ENCODE measurements around the gene CADM1. TPM values are rescaled to one million over a fixed set of nuclear protein-coding genes. Genes with fewer than 3 reads are reported as not detected.

The CADM1 gene
- total and polyA plus RNA-seq, 2 experiments from 2014 or later, result 48.4 to 54.3 TPM

DNA sequence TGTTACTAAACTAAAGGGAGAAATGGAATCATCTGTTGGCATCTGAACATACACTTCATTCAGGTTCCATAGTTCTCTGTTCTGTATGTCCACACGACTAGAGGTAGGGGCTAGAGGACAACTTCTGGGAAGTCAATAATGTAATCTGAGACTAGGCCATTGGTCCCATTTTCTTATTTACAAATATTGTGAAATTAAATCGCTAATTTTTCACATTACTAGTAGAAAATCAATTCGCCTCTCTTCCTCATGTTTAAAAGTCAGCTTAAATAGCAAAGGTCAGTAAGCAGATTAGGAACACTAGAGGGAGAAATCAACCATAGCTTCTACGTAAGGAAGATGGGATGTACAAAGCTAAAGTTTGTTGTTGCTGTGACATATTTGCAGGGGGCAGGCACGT lies 59.7 kb downstream of the CADM1 start:
- no peak for DNase-seq (ENCODE audit: low spot score)
- Histone ChIP-seq H3K4me1 (ENCODE audit: insufficient read depth) (no peaks in the 10 kb centered on the region), H3K27me3 (no peaks in the 10 kb centered on the region), H3K9me2 (replicated peaks; ENCODE audit: insufficient read depth) (no peaks in the 10 kb centered on the region), H3K36me3 (replicated peaks; ENCODE audit: insufficient read depth, low read depth) (no peaks in the 10 kb centered on the region), H3K79me2 (no peaks in the 10 kb centered on the region), H3K4me3 (no peak overlapping the region), H2AFZ (no peak overlapping the region), H3K27ac (no peak overlapping the region), H4K20me1 (ENCODE audit: insufficient read depth, poor library complexity, severe bottlenecking) (no peaks in the 10 kb centered on the region), H3K4me2 (no peak overlapping the region), H3K9me3 (ENCODE audit: low read depth) (peaks cover 10% of the 10 kb centered on the region)
- TF ChIP-seq EZH2phosphoT487 (IDR thresholded peaks at IDR 0.05; ENCODE audit: low read depth, severe bottlenecking, unreplicated experiment), result no peak
- 80% methylated on average over 5 of the region's 5 CpGs for WGBS (ENCODE audit: low lambda C conversion rate, missing lambda C conversion rate)

DNA sequence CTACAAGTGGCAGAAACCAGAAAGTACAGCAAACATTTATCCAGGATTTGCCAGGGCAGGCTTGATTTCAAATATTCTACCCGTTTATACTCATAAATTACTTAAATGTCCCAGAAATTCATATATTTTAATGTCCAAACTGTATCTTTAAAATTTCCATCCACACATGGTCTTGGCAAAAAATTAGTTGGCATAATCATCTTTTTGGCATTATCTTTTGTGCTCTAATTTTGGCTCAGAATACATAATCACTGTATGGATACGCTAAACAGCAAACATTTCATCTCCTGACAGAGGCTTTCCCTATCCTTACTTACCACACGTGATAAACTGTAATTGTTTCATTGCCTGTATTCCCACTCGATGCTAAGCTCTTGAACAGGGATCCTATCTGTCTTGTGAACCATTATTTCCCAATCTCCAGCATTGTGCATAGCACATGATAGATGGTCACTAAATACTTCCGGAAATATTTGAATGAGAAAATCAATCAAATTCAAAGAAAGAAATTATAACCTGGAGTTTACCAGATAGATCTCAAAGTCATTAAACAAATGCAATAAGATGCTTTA lies 64.2 kb downstream of the CADM1 start:
- no peaks in the 10 kb centered on the region for H4K20me1 ChIP-seq (ENCODE audit: insufficient read depth, poor library complexity, severe bottlenecking)
- no peak overlapping the region for H3K27ac ChIP-seq
- H3K4me1 ChIP-seq (ENCODE audit: insufficient read depth), result no peaks in the 10 kb centered on the region
- no peaks in the 10 kb centered on the region for H3K9me2 ChIP-seq (replicated peaks; ENCODE audit: insufficient read depth)
- H3K27me3 ChIP-seq, result no peaks in the 10 kb centered on the region
- H3K4me2 ChIP-seq, result no peak overlapping the region
- no peak for TF ChIP-seq EZH2 (IDR thresholded peaks at IDR 0.05; ENCODE audit: borderline replicate concordance)
- TF ChIP-seq, protein P1, sequence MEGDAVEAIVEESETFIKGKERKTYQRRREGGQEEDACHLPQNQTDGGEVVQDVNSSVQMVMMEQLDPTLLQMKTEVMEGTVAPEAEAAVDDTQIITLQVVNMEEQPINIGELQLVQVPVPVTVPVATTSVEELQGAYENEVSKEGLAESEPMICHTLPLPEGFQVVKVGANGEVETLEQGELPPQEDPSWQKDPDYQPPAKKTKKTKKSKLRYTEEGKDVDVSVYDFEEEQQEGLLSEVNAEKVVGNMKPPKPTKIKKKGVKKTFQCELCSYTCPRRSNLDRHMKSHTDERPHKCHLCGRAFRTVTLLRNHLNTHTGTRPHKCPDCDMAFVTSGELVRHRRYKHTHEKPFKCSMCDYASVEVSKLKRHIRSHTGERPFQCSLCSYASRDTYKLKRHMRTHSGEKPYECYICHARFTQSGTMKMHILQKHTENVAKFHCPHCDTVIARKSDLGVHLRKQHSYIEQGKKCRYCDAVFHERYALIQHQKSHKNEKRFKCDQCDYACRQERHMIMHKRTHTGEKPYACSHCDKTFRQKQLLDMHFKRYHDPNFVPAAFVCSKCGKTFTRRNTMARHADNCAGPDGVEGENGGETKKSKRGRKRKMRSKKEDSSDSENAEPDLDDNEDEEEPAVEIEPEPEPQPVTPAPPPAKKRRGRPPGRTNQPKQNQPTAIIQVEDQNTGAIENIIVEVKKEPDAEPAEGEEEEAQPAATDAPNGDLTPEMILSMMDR (IDR thresholded peaks at IDR 0.05; ENCODE audit: poor library complexity), result no peak
- TF ChIP-seq EZH2phosphoT487 (IDR thresholded peaks at IDR 0.05; ENCODE audit: low read depth, severe bottlenecking, unreplicated experiment), result no peak
- H2AFZ ChIP-seq, result no peak overlapping the region
- no peak for DNase-seq (ENCODE audit: low spot score)
- H3K9me3 ChIP-seq (ENCODE audit: low read depth), result no peaks in the 10 kb centered on the region
- no peaks in the 10 kb centered on the region for H3K36me3 ChIP-seq (replicated peaks; ENCODE audit: insufficient read depth, low read depth)
- H3K4me3 ChIP-seq, result no peak overlapping the region
- 75% methylated on average over 5 of the region's 5 CpGs for WGBS (ENCODE audit: low lambda C conversion rate, missing lambda C conversion rate)
- no peaks in the 10 kb centered on the region for H3K79me2 ChIP-seq

DNA sequence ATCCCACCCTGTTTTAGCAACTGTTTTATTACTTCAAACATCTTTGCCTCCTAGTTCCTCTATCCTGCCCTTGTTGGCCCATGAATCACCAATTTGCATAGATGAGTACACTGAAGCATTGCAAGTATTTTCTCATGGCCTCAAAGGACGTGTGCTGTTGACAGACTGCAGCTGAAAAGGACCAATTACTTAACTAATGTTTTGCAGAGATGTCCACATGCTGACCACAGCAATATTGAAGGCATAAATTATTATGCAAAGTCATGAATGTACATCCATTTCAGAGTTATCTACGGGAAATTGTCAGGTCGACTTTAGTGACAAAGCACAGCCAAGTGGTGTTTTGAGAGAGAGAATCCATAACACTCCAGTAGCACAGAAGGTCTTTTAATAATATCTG lies 64.8 kb downstream of the CADM1 start:
- Histone ChIP-seq H3K4me3 (no peak overlapping the region), H3K4me1 (ENCODE audit: insufficient read depth) (no peaks in the 10 kb centered on the region), H3K27ac (no peak overlapping the region), H3K4me2 (no peak overlapping the region), H2AFZ (no peak overlapping the region), H3K9me2 (replicated peaks; ENCODE audit: insufficient read depth) (no peaks in the 10 kb centered on the region), H3K9me3 (ENCODE audit: low read depth) (no peaks in the 10 kb centered on the region), H3K36me3 (replicated peaks; ENCODE audit: insufficient read depth, low read depth) (no peaks in the 10 kb centered on the region), H3K79me2 (no peaks in the 10 kb centered on the region), H4K20me1 (ENCODE audit: insufficient read depth, poor library complexity, severe bottlenecking) (no peaks in the 10 kb centered on the region), H3K27me3 (no peaks in the 10 kb centered on the region)
- TF ChIP-seq EZH2 (IDR thresholded peaks at IDR 0.05; ENCODE audit: borderline replicate concordance) (no peak), EZH2phosphoT487 (IDR thresholded peaks at IDR 0.05; ENCODE audit: low read depth, severe bottlenecking, unreplicated experiment) (no peak)
- TF ChIP-seq, protein P1 (IDR thresholded peaks at IDR 0.05; ENCODE audit: poor library complexity), result no peak
- no peak for DNase-seq (ENCODE audit: low spot score)
- 79% methylated on average over 3 of the region's 3 CpGs for WGBS (ENCODE audit: low lambda C conversion rate, missing lambda C conversion rate)

DNA sequence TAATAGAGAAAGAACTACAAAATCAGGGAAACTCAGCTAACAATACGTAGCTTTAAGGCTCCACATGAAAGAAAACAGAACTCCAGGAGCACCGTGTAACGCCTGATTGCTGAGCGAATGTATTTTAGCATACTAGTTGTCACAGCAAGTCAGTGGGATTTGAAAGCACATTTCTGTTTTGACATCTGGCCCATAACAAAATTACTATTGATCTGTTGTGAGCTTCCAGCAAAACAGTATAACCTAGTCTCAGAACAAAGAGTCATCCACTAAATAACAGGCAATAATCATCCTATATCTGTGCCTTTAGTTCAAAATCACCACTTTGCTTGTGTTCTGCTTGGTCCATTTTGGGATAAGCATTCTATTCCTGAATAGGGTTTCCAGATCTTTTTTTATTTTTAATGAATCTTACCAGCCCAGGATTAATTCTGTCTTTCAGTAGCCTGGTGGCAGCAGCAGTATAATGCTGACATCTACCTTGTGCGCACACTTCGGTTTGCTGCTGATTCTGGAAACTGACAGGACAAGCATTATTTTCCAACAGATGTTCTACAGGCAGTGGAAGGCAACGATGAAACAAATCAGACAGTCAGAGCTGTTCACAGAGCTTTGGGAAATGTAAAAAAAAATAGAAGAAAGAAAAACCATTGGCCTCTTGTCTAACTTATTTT lies 66.2 kb downstream of the CADM1 start:
- H3K36me3 ChIP-seq (replicated peaks; ENCODE audit: insufficient read depth, low read depth), result no peaks in the 10 kb centered on the region
- H3K27me3 ChIP-seq, result no peaks in the 10 kb centered on the region
- no peaks in the 10 kb centered on the region for H3K79me2 ChIP-seq
- no peak overlapping the region for H3K4me3 ChIP-seq
- H3K4me2 ChIP-seq, result no peak overlapping the region
- no peak overlapping the region for H3K27ac ChIP-seq
- no peaks in the 10 kb centered on the region for H3K9me3 ChIP-seq (ENCODE audit: low read depth)
- no peaks in the 10 kb centered on the region for H3K4me1 ChIP-seq (ENCODE audit: insufficient read depth)
- no peak for DNase-seq (ENCODE audit: low spot score)
- H3K9me2 ChIP-seq (replicated peaks; ENCODE audit: insufficient read depth), result no peaks in the 10 kb centered on the region
- 84% methylated on average over 7 of the region's 7 CpGs for WGBS (ENCODE audit: low lambda C conversion rate, missing lambda C conversion rate)
- no peaks in the 10 kb centered on the region for H4K20me1 ChIP-seq (ENCODE audit: insufficient read depth, poor library complexity, severe bottlenecking)
- H2AFZ ChIP-seq, result no peak overlapping the region
- TF ChIP-seq EZH2phosphoT487 (IDR thresholded peaks at IDR 0.05; ENCODE audit: low read depth, severe bottlenecking, unreplicated experiment) (no peak), EZH2 (IDR thresholded peaks at IDR 0.05; ENCODE audit: borderline replicate concordance) (no peak)
- TF ChIP-seq, protein P1 (IDR thresholded peaks at IDR 0.05; ENCODE audit: poor library complexity), result no peak
